OCI-LY3 (cell line): ENCODE data around the gene LYPD6B.

Experiments
- H2AFZ ChIP-seq: fragments of 200-600, 300-600 bp; shearing (Covaris generic); 2 replicates; pipeline ENCODE4 v1.6.0; 2014; ENCODE audit warnings: antibody characterized with exemption, low read depth, low read length
- H3K27ac ChIP-seq: fragments of 200-600, 300-600 bp; sonication (generic); 2 replicates; pipeline ENCODE4 v1.5.1; 2014; ENCODE audit warnings: mild to moderate bottlenecking, low read length, moderate library complexity, mixed read lengths
- H3K27me3 ChIP-seq: fragments of 200-600, 300-600 bp; sonication (generic); 2 replicates; pipeline ENCODE4 v1.6.1; 2014; ENCODE audit warnings: low read depth, low read length, mixed read lengths
- H3K36me3 ChIP-seq: fragments of 200-600, 300-600 bp; sonication (generic); replicated peaks from 2 replicates; pipeline ENCODE3; 2014; ENCODE audit warnings: low read depth, low read length, mixed read lengths
- H3K4me1 ChIP-seq: fragments of 300-600, 200-600 bp; sonication (generic); 2 replicates; pipeline ENCODE4 v1.6.1; 2014; ENCODE audit warnings: low read length, mixed read lengths
- H3K4me2 ChIP-seq: fragments of 200-600, 300-600 bp; sonication (generic); 2 replicates; pipeline ENCODE4 v1.6.1; 2014; ENCODE audit warnings: low read length, mixed read lengths
- H3K4me3 ChIP-seq: fragments of 300-600, 200-600 bp; sonication (generic); 2 replicates; pipeline ENCODE4 v1.5.1; 2014; ENCODE audit warnings: antibody characterized with exemption, mild to moderate bottlenecking, low read length, moderate library complexity
- H3K79me2 ChIP-seq: fragments of 300-600, 200-600 bp; shearing (Covaris generic); 2 replicates; pipeline ENCODE4 v1.6.1; 2014; ENCODE audit warnings: mild to moderate bottlenecking, low read length, mixed read lengths
- H3K9ac ChIP-seq: fragments of 300-600, 200-600 bp; shearing (Covaris generic); 2 replicates; pipeline ENCODE4 v1.6.0; 2014; ENCODE audit warnings: mild to moderate bottlenecking, low read length, moderate library complexity
- H3K9me3 ChIP-seq: fragments of 200-600, 300-600 bp; shearing (Covaris generic); 2 replicates; pipeline ENCODE4 v1.6.1; 2014; ENCODE audit warnings: low read length, mixed read lengths; ENCODE audit not compliant: insufficient read depth
- H4K20me1 ChIP-seq: fragments of 200-600, 300-600 bp; sonication (generic); 2 replicates; pipeline ENCODE4 v1.6.1; 2016; ENCODE audit warnings: low read length, mixed read lengths; ENCODE audit not compliant: insufficient read depth
- EZH2phosphoT487 ChIP-seq: fragments of 200-600 bp; shearing (Covaris generic); IDR thresholded peaks from 2 replicates; pipeline ENCODE4 v1.6.1; 2018; ENCODE audit warnings: antibody characterized with exemption, mixed run types, low read depth
- TF ChIP-seq, protein P1 (sequence below): fragments of 200-600, 300-600 bp; sonication (generic); IDR thresholded peaks from 2 replicates; pipeline ENCODE4 v1.5.1; 2014; ENCODE audit warnings: antibody characterized with exemption, low read length, low read depth

LYPD6B gene

GRCh38 chr2:149006883-149007543 lies 31.5 kb upstream of the LYPD6B start:
- Histone ChIP-seq H3K4me3 (no peak overlapping the region), H3K9ac (no peak overlapping the region), H3K27ac (no peak overlapping the region), H3K4me1 (no peaks in the 10 kb centered on the region), H4K20me1 (no peaks in the 10 kb centered on the region), H3K4me2 (no peak overlapping the region), H2AFZ (no peak overlapping the region), H3K79me2 (no peaks in the 10 kb centered on the region), H3K9me3 (no peaks in the 10 kb centered on the region), H3K36me3 (no peaks in the 10 kb centered on the region), H3K27me3 (no peaks in the 10 kb centered on the region)
- TF ChIP-seq EZH2phosphoT487: no peak
- TF ChIP-seq, protein P1, sequence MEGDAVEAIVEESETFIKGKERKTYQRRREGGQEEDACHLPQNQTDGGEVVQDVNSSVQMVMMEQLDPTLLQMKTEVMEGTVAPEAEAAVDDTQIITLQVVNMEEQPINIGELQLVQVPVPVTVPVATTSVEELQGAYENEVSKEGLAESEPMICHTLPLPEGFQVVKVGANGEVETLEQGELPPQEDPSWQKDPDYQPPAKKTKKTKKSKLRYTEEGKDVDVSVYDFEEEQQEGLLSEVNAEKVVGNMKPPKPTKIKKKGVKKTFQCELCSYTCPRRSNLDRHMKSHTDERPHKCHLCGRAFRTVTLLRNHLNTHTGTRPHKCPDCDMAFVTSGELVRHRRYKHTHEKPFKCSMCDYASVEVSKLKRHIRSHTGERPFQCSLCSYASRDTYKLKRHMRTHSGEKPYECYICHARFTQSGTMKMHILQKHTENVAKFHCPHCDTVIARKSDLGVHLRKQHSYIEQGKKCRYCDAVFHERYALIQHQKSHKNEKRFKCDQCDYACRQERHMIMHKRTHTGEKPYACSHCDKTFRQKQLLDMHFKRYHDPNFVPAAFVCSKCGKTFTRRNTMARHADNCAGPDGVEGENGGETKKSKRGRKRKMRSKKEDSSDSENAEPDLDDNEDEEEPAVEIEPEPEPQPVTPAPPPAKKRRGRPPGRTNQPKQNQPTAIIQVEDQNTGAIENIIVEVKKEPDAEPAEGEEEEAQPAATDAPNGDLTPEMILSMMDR: no peak

DNA sequence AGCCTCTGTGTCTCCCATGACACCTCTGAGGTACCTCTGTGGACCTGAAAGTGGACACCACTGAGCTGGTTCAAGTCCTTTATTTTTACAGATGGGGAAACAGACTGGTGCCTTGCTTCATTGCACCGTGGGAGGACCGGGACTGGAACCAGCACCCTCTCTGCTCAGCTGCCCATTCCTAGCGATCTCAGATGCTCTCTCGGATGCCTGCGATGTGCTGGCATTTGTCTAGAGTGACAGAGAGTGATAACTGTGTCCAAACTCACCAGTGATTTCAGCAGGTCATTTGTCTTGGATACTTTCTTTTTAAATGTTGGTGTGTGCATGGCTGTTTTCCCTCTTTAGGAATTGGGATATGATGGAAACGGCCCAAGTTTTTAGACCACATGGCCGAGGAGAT lies 30.1 kb upstream of the LYPD6B start:
- Histone ChIP-seq H3K36me3 (no peaks in the 10 kb centered on the region), H2AFZ (no peak overlapping the region), H3K9me3 (no peaks in the 10 kb centered on the region), H3K9ac (no peak overlapping the region), H3K4me2 (no peak overlapping the region), H4K20me1 (no peaks in the 10 kb centered on the region), H3K27me3 (no peaks in the 10 kb centered on the region), H3K4me1 (no peaks in the 10 kb centered on the region), H3K79me2 (no peaks in the 10 kb centered on the region), H3K4me3 (no peak overlapping the region), H3K27ac (no peak overlapping the region)
- TF ChIP-seq, protein P1: no peak
- TF ChIP-seq EZH2phosphoT487: no peak

GRCh38 chr2:149009576-149010461 lies 28.7 kb upstream of the LYPD6B start:
- no peak overlapping the region for H3K9ac ChIP-seq
- H3K4me2 ChIP-seq: no peak overlapping the region
- no peak overlapping the region for H2AFZ ChIP-seq
- no peaks in the 10 kb centered on the region for H3K79me2 ChIP-seq
- no peaks in the 10 kb centered on the region for H3K27me3 ChIP-seq
- no peak overlapping the region for H3K4me3 ChIP-seq
- TF ChIP-seq EZH2phosphoT487: no peak
- TF ChIP-seq, protein P1: no peak
- H4K20me1 ChIP-seq: no peaks in the 10 kb centered on the region
- no peaks in the 10 kb centered on the region for H3K36me3 ChIP-seq
- no peaks in the 10 kb centered on the region for H3K4me1 ChIP-seq
- no peaks in the 10 kb centered on the region for H3K9me3 ChIP-seq
- H3K27ac ChIP-seq: no peak overlapping the region

GRCh38 chr2:149012545-149012944 lies 26.0 kb upstream of the LYPD6B start:
- Histone ChIP-seq H3K9ac (no peak overlapping the region), H3K27ac (no peak overlapping the region), H3K4me3 (no peak overlapping the region), H3K36me3 (no peaks in the 10 kb centered on the region), H2AFZ (no peak overlapping the region), H4K20me1 (no peaks in the 10 kb centered on the region), H3K9me3 (no peaks in the 10 kb centered on the region), H3K4me1 (no peaks in the 10 kb centered on the region), H3K27me3 (no peaks in the 10 kb centered on the region), H3K79me2 (no peaks in the 10 kb centered on the region), H3K4me2 (no peak overlapping the region)
- TF ChIP-seq, protein P1: no peak
- TF ChIP-seq EZH2phosphoT487: no peak
